SK-N-SH (cell line): ENCODE data around the gene ANKRD31. TPM values are rescaled to one million over a fixed set of nuclear protein-coding genes. Genes with fewer than 3 reads are reported as not detected.
"Not testable (repeated sequence)": the region's sequence is repeated elsewhere in the genome, so short reads cannot be mapped to it uniquely, and the experiment has no call there.

Experiments
- CTCF ChIA-PET: fragments of 300-600, 350-600 bp; formaldehyde crosslinking; extraction: SDS; loops from one replicate; lab custom pipeline; 2021; lab: Yijun Ruan, JAX
- POLR2A ChIA-PET: fragments of 350-600 bp; sonication (Branson Sonifier 250); formaldehyde crosslinking; extraction: SDS; loops from one replicate; lab custom pipeline; 2020; ENCODE audit warnings: antibody characterized with exemption, inconsistent platforms; lab: Yijun Ruan, JAX
- DNase-seq: peaks from one replicate; pipeline ENCODE4 v3.0.0; 2012
- H2AFZ ChIP-seq: fragments of 200-600 bp; sonication (generic); 2 replicates; pipeline ENCODE4 v1.8.1; 2016; ENCODE audit warnings: antibody characterized with exemption, mild to moderate bottlenecking, low read depth
- H3F3A ChIP-seq: fragments of 200-600 bp; sonication (generic); replicated peaks from 2 replicates; pipeline ENCODE3; 2016; ENCODE audit warnings: antibody characterized with exemption, mild to moderate bottlenecking; ENCODE audit not compliant: insufficient read depth
- H3K27ac ChIP-seq, 2 experiments: fragments of 200-500 bp in 1 of 2; fragments of 200-600 bp in 1 of 2; sonication (Bioruptor generic) in 1 of 2; sonication (generic), shearing (Covaris generic) in 1 of 2; 2 replicates each; pipeline versions ENCODE4 v1.5.1 to v1.6.1; 2014 to 2016; ENCODE audit warnings: low read depth in 2 of 2, inconsistent platforms in 1 of 2, low read length in 1 of 2, mild to moderate bottlenecking in 1 of 2, mixed read lengths in 1 of 2
- H3K27me3 ChIP-seq: fragments of 200-600 bp; sonication (generic), shearing (Covaris generic); 2 replicates; pipeline ENCODE4 v1.6.1; 2016; ENCODE audit warnings: mixed run types; ENCODE audit not compliant: insufficient read depth
- H3K36me3 ChIP-seq, 2 experiments: fragments of 200-500 bp in 1 of 2; fragments of 200-600 bp in 1 of 2; sonication (Bioruptor generic) in 1 of 2; sonication (generic) in 1 of 2; replicated peaks in 1 of 2; 2 replicates each; pipeline versions ENCODE3 to v1.5.1; 2014 to 2016; ENCODE audit warnings: low read length in 1 of 2, mild to moderate bottlenecking in 1 of 2; ENCODE audit not compliant: insufficient read depth in 2 of 2, control insufficient read depth in 1 of 2
- H3K4me1 ChIP-seq, 2 experiments: fragments of 200-500 bp in 1 of 2; fragments of 200-600 bp in 1 of 2; sonication (Bioruptor generic) in 1 of 2; sonication (generic), shearing (Covaris generic) in 1 of 2; 2 replicates each; pipeline versions ENCODE4 v1.5.1 to v1.6.1; 2014 to 2016; ENCODE audit warnings: low read depth in 1 of 2, low read length in 1 of 2, mixed run types in 1 of 2; ENCODE audit not compliant: insufficient read depth in 2 of 2, control insufficient read depth in 1 of 2
- H3K4me2 ChIP-seq: fragments of 200-600 bp; sonication (generic), shearing (Covaris generic); 2 replicates; pipeline ENCODE4 v1.6.1; 2017; ENCODE audit warnings: mixed run types
- H3K4me3 ChIP-seq, 2 experiments: fragments of 200-500 bp in 1 of 2; fragments of 200-600 bp in 1 of 2; sonication (Bioruptor generic) in 1 of 2; sonication (generic), shearing (Covaris generic) in 1 of 2; 2 replicates each; pipeline versions ENCODE4 v1.5.1 to v1.8.1; 2014 to 2016; ENCODE audit warnings: low read depth in 2 of 2, inconsistent platforms in 1 of 2, low read length in 1 of 2, mild to moderate bottlenecking in 1 of 2, mixed read lengths in 1 of 2, moderate library complexity in 1 of 2
- H3K79me2 ChIP-seq: fragments of 200-600 bp; sonication (generic); 2 replicates; pipeline ENCODE4 v1.8.1; 2017; ENCODE audit warnings: mild to moderate bottlenecking; ENCODE audit not compliant: insufficient read depth
- H3K9ac ChIP-seq: fragments of 200-600 bp; sonication (generic); 2 replicates; pipeline ENCODE4 v1.6.1; 2017; ENCODE audit warnings: mixed run types
- H3K9me2 ChIP-seq: fragments of 200-600 bp; sonication (generic); 2 replicates; pipeline ENCODE4 v1.6.1; 2017; ENCODE audit warnings: mixed run types
- H3K9me3 ChIP-seq: fragments of 200-600 bp; sonication (generic); 2 replicates; pipeline ENCODE4 v1.6.1; 2017; ENCODE audit warnings: mixed run types, mild to moderate bottlenecking, moderate library complexity
- H4K20me1 ChIP-seq: fragments of 200-600 bp; sonication (generic); 2 replicates; pipeline ENCODE4 v1.6.1; 2017; ENCODE audit warnings: mild to moderate bottlenecking, mixed run types; ENCODE audit not compliant: insufficient read depth
- CHD2 ChIP-seq: fragments of 150-350 bp; IDR thresholded peaks from 2 replicates; pipeline ENCODE4 v1.6.1; 2018; ENCODE audit warnings: low read length; ENCODE audit not compliant: partially characterized antibody
- ELF1 ChIP-seq: IDR thresholded peaks from 2 replicates; pipeline ENCODE4 v1.4.0; 2012
- EP300 ChIP-seq, 2 experiments: IDR thresholded peaks; 2 replicates each; pipeline versions ENCODE4 v1.4.0 to v1.6.1; 2012; ENCODE audit warnings: borderline replicate concordance in 1 of 2, low read depth in 1 of 2, low read length in 1 of 2
- FOSL2 ChIP-seq: IDR thresholded peaks from 2 replicates; pipeline ENCODE4 v1.4.0; 2012; ENCODE audit warnings: low read depth, mild to moderate bottlenecking, moderate library complexity, borderline replicate concordance
- GATA2 ChIP-seq: sonication (generic); formaldehyde crosslinking; IDR thresholded peaks from 2 replicates; pipeline ENCODE4 v1.5.0; 2020; ENCODE audit warnings: mild to moderate bottlenecking, missing genetic modification reagents
- JUND ChIP-seq: IDR thresholded peaks from 2 replicates; pipeline ENCODE4 v1.4.0; 2012
- MEF2A ChIP-seq: IDR thresholded peaks from 2 replicates; pipeline ENCODE4 v1.4.0; 2012; ENCODE audit warnings: low read depth, borderline replicate concordance
- MXI1 ChIP-seq: IDR thresholded peaks from 2 replicates; pipeline ENCODE4 v1.6.1; 2012; ENCODE audit warnings: mild to moderate bottlenecking, low read depth, low read length, improper control_type of control experiment
- NRF1 ChIP-seq: IDR thresholded peaks from 2 replicates; pipeline ENCODE4 v1.6.1; 2012; ENCODE audit warnings: low read depth, mild to moderate bottlenecking, low read length
- RCOR1 ChIP-seq: fragments of 150-350 bp; IDR thresholded peaks from 2 replicates; pipeline ENCODE4 v1.6.1; 2017; ENCODE audit warnings: antibody characterized with exemption, low read length
- RFX5 ChIP-seq: IDR thresholded peaks from 2 replicates; pipeline ENCODE4 v1.6.1; 2012; ENCODE audit warnings: mild to moderate bottlenecking, improper control_type of control experiment, low read length
- SIN3A ChIP-seq: IDR thresholded peaks from 2 replicates; pipeline ENCODE4 v1.6.1; 2012; ENCODE audit warnings: low read depth, mild to moderate bottlenecking, low read length, moderate library complexity, borderline replicate concordance
- TEAD4 ChIP-seq: IDR thresholded peaks from 2 replicates; pipeline ENCODE4 v1.4.0; 2012; ENCODE audit warnings: mild to moderate bottlenecking, borderline replicate concordance; ENCODE audit not compliant: insufficient read depth
- YY1 ChIP-seq: IDR thresholded peaks from 2 replicates; pipeline ENCODE4 v1.4.0; 2012; ENCODE audit warnings: low read depth, mild to moderate bottlenecking
- ZBTB33 ChIP-seq: IDR thresholded peaks from 2 replicates; pipeline ENCODE4 v1.4.0; 2012; ENCODE audit warnings: low read depth, borderline replicate concordance
- WGBS: methylation state at CpG from one replicate; pipeline ENCODE4 v1.1.6; 2017; ENCODE audit warnings: low lambda C conversion rate; 5-methylcytosine and 5-hydroxymethylcytosine counted together
- polyA plus RNA-seq, 3 experiments: library from polyadenylated mRNA; depleted of rRNA; stranded (reverse); fragments of >200 nt; gene quantifications; 2 replicates each; pipeline ENCODE4 v1.2.3, GENCODE V29; 2012
- TF ChIP-seq, protein P1 (sequence below): IDR thresholded peaks from 2 replicates; pipeline ENCODE4; 2012
- TF ChIP-seq, protein P2 (sequence below): fragments of 150-350 bp; IDR thresholded peaks from 2 replicates; pipeline ENCODE4 v1.6.1; 2017; ENCODE audit warnings: antibody characterized with exemption, low read length, low read depth, borderline replicate concordance

Gene ANKRD31
- polyA plus RNA-seq, 1 of the 3 experiments (the other 2 are of a cell fraction), result 0.05 TPM

DNA sequence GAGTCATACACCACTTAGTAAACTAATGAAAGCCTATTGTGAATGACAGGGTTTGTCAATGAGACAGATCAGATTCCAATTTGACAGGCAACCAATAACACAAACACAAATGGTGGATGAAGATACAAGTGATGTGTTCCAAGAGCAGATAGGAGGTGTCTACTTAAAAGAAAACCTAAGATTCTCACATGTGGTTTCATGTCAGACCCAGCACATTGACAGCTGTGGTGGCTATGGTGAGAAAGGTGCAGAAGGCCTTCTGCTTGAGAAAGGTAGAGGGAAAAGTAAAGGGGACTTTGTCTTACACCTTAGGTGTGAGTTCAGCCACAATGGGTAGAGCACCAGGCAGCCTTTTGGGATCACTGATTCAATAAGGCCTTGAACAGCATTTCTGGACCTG is 11.2 kb downstream of the ANKRD31 start:
- Histone ChIP-seq H3K27me3 (no peaks in the 10 kb centered on the region), H2AFZ (no peak overlapping the region), H3F3A (no peaks in the 10 kb centered on the region), H3K9me2 (no peaks in the 10 kb centered on the region), H3K4me3 (no peak overlapping the region), H3K9ac (no peak overlapping the region), H3K4me2 (no peak overlapping the region), H3K36me3 (no peaks in the 10 kb centered on the region), H3K9me3 (no peaks in the 10 kb centered on the region), H4K20me1 (no peaks in the 10 kb centered on the region), H3K79me2 (no peaks in the 10 kb centered on the region), H3K27ac (no peak overlapping the region), H3K4me1 (no peaks in the 10 kb centered on the region)
- CTCF ChIA-PET, result no interaction called here
- POLR2A ChIA-PET, result no interaction called here
- TF ChIP-seq NRF1 (no peak), TEAD4 (no peak), CHD2 (no peak), JUND (no peak), SIN3A (no peak), RFX5 (no peak), ELF1 (no peak), ZBTB33 (no peak), RCOR1 (no peak), GATA2 (CRISPR knock-in tag) (no peak), MXI1 (no peak), YY1 (no peak), EP300 (IDR thresholded peaks at IDR 0.05; ENCODE audit: borderline replicate concordance in 1 of 2, low read depth in 1 of 2, low read length in 1 of 2) (no peak), FOSL2 (no peak), MEF2A (no peak)
- TF ChIP-seq, protein P1, sequence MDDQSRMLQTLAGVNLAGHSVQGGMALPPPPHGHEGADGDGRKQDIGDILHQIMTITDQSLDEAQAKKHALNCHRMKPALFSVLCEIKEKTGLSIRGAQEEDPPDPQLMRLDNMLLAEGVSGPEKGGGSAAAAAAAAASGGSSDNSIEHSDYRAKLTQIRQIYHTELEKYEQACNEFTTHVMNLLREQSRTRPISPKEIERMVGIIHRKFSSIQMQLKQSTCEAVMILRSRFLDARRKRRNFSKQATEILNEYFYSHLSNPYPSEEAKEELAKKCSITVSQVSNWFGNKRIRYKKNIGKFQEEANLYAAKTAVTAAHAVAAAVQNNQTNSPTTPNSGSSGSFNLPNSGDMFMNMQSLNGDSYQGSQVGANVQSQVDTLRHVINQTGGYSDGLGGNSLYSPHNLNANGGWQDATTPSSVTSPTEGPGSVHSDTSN, result no peak
- TF ChIP-seq, protein P2, sequence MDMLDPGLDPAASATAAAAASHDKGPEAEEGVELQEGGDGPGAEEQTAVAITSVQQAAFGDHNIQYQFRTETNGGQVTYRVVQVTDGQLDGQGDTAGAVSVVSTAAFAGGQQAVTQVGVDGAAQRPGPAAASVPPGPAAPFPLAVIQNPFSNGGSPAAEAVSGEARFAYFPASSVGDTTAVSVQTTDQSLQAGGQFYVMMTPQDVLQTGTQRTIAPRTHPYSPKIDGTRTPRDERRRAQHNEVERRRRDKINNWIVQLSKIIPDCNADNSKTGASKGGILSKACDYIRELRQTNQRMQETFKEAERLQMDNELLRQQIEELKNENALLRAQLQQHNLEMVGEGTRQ, result no peak
- no peak for DNase-seq

DNA sequence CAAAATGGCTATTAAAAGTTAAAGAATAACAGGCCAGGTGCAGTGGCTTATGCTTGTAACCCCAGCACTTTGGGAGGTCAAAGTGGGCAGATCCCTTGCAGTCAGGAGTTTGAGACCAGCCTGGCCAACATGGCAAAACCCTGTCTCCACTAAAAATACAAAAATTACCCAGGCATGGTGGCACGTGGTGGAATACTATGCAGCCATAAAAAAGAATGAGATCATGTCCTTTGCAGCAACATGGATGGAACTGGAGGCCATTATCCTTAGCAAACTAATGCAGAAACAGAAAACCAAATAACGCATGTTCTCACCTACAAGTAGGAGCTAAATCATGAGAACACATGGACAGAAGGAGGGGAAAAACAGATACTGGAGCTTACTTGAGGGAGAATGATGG is 15.9 kb downstream of the ANKRD31 start:
- H3K79me2 ChIP-seq, H2AFZ ChIP-seq, POLR2A ChIA-PET, H3F3A ChIP-seq, H3K9me3 ChIP-seq, H4K20me1 ChIP-seq, H3K36me3 ChIP-seq, H3K9ac ChIP-seq, H3K4me3 ChIP-seq, H3K9me2 ChIP-seq, H3K27ac ChIP-seq, H3K4me2 ChIP-seq, DNase-seq, H3K27me3 ChIP-seq, H3K4me1 ChIP-seq: not testable (repeated sequence)
- CTCF ChIA-PET, result interaction anchor here (1.4 kb wide), 1 partner anchor 171 kb away, joined by 4 read pairs; no protein-coding TSS in a partner anchor
- 48% methylated on average over 2 of the region's 2 CpGs for WGBS
